ENCODE results near the gene TMEM179B.

GRCh38 chr11:62805076-62805892 lies 18.1 kb downstream of the TMEM179B start, which contains the start of gene NXF1:
- TF ChIP-seq POLR2AphosphoS5 (IDR thresholded peaks at IDR 0.05) (peak; percentile 100), CTCF (IDR thresholded peaks at IDR 0.05) (peak in 2 of 7 experiments; percentile 9 to 13), EP300 (IDR thresholded peaks at IDR 0.05) (no peak)

All from stomach (tissue), 4 donors.